ENCODE data around the gene HFE.
"Not testable (repeated sequence)": the region's sequence is repeated elsewhere in the genome, so short reads cannot be mapped to it uniquely, and the experiment has no call there.

Gene HFE, protein sequence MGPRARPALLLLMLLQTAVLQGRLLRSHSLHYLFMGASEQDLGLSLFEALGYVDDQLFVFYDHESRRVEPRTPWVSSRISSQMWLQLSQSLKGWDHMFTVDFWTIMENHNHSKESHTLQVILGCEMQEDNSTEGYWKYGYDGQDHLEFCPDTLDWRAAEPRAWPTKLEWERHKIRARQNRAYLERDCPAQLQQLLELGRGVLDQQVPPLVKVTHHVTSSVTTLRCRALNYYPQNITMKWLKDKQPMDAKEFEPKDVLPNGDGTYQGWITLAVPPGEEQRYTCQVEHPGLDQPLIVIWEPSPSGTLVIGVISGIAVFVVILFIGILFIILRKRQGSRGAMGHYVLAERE

DNA sequence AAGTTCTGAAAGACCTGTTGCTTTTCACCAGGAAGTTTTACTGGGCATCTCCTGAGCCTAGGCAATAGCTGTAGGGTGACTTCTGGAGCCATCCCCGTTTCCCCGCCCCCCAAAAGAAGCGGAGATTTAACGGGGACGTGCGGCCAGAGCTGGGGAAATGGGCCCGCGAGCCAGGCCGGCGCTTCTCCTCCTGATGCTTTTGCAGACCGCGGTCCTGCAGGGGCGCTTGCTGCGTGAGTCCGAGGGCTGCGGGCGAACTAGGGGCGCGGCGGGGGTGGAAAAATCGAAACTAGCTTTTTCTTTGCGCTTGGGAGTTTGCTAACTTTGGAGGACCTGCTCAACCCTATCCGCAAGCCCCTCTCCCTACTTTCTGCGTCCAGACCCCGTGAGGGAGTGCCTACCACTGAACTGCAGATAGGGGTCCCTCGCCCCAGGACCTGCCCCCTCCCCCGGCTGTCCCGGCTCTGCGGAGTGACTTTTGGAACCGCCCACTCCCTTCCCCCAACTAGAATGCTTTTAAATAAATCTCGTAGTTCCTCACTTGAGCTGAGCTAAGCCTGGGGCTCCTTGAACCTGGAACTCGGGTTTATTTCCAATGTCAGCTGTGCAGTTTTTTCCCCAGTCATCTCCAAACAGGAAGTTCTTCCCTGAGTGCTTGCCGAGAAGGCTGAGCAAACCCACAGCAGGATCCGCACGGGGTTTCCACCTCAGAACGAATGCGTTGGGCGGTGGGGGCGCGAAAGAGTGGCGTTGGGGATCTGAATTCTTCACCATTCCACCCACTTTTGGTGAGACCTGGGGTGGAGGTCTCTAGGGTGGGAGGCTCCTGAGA lies at the start of gene HFE:
Gene HFE, plus strand, starts transcription at position 146 of the 832 bp plus-strand sequence. Its CDS starts 12 bp downstream, at position 158.
- DNase-seq (ENCODE audit: low spot score), result peak; percentile 52

DNA sequence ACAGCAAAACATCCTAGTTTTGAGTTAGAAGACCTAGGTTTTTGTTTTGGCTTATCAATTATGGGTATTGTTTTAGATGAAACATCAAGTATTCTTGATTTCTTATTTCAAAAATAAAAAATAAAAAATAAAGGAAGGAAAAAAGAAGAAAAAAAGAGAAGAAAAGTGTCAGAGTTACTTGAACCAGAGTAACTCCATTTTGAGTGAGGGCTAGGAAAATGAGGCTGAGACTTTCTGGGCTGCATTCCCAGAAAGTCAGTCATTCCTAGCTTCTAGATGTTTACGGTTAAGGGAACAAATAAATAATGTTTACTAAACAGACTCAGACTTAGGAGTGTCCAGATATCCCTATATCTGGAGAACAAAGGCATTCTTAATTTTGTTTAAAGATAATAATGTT lies 45.3 kb upstream of the HFE start:
- no peak for DNase-seq (ENCODE audit: low spot score)

DNA sequence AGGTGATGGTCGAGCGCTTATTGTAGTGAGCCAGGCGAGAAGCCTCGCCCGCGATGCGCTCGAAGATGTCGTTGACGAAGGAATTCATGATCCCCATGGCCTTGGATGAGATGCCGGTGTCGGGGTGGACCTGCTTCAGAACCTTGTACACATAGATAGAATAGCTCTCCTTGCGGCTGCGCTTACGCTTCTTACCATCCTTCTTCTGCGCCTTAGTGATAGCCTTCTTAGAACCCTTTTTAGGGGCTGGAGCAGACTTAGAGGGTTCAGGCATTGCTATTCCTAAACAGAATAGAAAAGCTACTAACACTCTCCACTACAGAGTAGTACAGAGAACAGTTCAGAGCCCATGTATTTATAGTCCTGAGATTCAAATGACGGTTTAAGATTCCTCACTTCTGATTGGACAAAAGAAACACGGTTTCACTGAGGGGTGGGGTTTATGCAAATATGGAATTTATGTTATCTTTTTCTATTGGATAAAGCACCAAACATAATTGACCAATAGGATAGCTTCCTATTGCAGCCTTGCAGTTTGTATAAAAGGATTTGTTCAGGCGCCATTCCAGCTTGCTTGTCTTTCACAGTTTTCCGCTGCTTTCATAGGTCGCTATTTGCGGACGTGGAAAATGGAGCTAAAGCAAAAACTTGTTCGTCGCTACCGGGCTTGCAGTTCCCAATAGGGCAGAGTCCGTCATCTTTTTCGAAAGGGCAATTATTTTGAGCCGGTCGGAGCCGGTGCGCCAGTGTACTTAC lies 43.7 kb upstream of the HFE start:
- peak; percentile 100 for DNase-seq (ENCODE audit: low spot score)

DNA sequence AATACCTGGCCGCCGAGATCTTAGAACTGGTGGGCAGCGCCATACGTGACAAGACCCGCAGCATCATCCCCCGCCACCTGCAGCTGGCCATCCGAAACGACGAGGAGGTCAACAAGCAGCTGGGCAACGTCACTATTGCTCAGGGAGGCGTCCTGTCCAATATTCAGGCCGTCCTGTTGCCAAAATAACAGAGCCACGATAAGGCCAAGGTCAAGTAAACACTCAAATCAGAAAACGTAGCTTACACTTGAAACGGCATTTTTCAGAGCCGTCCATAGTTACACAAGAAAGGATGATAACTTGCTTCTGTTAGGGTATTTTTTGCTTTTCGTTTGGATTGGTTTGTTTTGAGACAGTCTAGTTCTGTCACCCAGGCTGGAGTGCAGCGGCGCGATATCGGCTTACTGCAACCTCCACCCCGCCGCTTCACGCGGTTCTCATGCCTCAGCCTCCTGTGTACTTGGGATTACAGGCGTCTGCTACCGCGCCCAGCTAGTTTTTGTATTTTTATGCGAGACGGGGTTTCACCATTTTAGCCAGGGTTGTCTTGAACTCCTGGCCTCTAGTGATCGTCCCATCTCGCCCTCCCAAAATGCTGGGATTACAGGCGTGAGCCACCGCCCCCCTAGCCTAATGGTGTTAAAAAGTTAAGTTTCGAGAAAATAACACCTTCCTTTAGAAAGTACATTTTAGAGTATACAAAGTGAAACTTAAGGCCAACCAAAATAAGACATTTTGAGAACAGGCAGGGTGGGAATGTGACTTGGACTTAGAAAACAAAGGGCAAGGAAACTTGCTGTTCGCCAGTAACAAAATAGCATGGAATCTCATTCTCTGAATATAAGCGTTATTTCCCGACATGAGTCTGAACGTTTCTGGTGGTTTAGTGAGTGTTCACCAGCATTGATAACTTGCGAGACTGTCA lies 42.8 kb upstream of the HFE start:
- DNase-seq (ENCODE audit: low spot score), result no peak

DNA sequence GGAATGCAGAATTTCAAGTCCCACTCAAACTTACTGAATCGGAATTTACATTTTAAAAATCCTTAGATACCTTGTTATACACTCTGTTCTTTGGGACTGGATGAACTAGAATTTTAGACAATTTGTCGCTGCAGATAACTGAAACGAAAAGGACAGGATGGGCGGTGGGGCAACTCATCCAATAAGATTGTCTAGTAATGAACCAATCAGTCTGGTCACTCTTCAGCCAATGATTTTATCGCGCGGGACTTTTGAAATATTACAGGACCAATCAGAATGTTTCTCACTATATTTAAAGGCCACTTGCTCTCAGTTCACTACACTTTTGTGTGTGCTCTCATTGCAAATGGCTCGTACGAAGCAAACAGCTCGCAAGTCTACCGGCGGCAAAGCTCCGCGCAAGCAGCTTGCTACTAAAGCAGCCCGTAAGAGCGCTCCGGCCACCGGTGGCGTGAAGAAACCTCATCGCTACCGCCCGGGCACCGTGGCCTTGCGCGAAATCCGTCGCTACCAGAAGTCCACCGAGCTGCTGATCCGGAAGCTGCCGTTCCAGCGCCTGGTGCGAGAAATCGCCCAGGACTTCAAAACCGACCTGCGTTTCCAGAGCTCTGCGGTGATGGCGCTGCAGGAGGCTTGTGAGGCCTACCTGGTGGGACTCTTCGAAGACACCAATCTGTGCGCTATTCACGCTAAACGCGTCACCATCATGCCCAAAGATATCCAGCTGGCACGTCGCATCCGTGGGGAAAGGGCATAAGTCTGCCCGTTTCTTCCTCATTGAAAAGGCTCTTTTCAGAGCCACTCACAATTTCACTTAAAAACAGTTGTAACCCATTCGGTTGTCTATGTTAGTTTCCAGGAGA lies 41.9 kb upstream of the HFE start:
- peak; percentile 97 for DNase-seq (ENCODE audit: low spot score)

DNA sequence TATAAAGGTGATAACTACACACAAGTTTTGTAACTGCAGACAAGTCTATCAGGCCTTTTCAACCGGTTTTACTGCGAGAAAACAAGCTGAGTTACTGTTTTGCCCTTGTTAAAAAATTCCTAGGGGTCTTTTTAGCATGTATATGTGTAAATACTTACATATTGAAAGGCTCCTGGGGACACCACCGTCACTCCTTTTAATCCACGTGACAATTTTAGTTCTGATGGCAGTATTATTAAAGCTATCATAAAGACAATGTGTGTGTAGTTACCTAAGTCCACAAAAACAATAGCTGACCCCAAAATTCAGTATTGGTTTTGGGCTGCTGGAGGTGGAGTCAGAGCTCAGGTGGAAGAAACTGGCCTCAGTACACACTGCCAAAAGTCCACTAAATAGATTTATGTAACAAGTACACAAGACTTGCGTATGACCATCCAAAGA lies 41.3 kb upstream of the HFE start:
- DNase-seq (ENCODE audit: low spot score), result no peak

DNA sequence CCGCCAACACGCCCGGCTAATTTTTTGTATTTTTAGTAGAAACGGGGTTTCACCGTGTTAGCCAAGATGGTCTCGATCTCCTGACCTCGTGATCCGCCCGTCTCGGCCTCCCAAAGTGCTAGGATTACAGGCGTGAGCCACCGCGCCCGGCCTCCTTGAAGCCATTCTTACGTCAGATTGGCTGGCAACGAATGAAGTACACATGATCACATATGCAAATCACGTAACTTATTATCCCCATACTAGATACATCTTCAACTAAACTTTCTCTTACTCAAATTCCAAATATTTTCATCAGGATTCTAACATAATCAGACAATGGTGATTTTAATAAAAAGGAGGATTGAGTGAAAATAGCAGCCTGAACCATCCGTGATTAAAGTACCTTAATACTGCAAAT lies 39.9 kb upstream of the HFE start:
- not testable (repeated sequence) for DNase-seq (ENCODE audit: low spot score)

DNA sequence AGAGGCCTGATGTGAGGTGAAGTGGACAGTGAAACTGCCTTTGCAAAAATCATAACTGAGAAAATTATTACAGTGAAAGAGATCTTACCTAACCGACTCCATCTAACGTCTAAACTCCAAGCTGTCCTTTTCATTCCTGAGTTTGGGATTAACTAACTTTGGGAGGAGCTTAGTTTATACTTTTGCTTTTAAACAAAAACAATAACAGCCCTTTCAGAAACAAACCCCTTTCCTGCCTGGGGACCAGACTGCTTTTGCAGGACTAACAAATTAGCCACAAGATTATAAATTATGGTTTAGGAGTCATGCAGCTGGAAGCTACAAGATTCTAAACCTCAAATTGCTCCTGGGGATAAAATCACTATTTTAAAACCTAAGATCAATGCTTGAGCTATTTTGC lies 38.6 kb upstream of the HFE start:
- DNase-seq (ENCODE audit: low spot score), result no peak

DNA sequence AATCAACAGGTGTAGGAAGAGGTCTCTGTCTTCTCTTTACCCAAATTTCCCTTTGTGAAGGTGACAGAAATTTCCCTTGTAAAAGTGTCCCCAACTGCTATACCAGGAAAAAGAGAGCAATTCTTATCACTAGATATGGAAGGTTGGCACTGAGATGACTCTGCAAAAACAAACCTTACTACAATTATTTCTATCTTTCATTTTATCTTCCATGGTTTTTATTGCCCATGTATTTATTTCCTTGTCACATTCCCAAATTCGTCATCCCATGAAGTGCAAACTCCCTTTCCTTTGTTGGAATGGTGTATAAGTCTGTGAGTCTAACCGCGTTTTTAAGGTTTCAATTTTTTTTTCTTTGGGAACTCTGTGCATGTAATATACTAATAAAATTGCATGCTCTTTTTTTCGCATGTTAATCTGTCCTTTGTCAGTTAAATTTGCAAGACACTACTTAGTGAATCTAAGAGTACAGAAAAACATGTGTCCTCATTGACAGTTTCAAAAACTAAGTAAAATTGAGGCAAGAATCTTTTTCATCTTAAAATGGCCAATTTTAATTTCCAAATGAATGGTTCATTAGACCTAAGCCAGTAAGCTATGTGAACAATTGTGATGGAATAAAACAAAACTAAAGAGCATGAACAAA lies 35.4 kb upstream of the HFE start:
- no peak for DNase-seq (ENCODE audit: low spot score)

DNA sequence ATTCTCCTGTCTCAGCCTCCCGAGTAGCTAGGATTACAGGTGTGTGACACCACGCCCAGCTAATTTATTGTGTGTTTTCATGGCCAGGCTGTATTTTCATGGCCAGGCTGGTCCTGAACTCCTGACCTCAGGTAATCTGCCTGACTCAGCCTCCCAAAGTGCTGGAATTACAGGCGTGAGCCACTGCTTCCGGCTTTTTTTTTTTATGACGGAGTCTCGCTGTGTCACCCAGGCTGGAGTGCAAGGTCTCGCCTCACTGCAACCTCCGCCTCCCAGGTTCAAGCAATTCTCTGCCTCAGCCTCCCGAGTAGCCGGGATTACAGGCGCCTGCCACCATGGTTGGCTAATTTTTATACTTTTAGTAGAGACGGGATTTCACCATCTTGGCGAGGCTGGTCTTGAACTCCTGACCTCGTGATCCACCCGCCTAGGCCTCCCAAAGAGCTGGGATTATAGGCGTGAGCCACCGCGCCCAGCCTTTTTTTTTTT lies 34.4 kb upstream of the HFE start:
- DNase-seq (ENCODE audit: low spot score), result not testable (repeated sequence)

DNA sequence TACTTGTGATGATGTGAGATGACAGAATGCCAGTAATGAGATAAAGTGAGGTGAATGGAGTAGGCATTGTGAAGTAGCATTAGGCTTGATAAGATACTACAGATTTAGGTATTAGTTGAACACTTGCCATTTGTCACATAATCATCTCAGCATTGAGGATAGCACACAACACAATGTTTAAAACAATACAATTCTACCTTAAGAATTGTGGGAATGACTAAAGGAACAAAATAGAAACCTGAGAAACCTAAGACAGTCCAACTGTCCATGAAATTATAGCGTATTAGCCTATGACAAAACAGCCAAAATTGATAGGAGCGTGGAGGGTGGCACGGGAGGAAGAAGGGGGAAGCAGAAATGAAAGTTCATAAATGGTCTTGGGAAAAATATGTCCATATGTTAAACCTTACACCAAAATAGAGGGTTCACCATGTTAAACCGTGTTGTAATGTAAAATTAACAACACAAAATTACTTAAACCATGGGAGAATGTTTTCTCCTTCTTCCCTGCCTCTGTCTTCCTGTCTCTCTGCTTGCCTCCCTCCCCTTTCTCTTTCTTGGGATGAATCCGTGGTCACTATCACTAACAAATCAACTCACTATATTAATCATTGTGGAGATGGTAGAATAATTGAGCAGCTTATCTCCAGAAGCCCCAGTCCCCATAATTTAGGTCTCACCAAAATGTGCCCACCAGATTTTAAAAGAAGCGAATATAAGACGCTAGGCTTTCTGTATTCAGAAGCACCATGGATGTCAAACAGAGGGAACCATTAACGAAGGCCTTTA lies 33.0 kb upstream of the HFE start:
- peak; percentile 12 for DNase-seq (ENCODE audit: low spot score)

DNA sequence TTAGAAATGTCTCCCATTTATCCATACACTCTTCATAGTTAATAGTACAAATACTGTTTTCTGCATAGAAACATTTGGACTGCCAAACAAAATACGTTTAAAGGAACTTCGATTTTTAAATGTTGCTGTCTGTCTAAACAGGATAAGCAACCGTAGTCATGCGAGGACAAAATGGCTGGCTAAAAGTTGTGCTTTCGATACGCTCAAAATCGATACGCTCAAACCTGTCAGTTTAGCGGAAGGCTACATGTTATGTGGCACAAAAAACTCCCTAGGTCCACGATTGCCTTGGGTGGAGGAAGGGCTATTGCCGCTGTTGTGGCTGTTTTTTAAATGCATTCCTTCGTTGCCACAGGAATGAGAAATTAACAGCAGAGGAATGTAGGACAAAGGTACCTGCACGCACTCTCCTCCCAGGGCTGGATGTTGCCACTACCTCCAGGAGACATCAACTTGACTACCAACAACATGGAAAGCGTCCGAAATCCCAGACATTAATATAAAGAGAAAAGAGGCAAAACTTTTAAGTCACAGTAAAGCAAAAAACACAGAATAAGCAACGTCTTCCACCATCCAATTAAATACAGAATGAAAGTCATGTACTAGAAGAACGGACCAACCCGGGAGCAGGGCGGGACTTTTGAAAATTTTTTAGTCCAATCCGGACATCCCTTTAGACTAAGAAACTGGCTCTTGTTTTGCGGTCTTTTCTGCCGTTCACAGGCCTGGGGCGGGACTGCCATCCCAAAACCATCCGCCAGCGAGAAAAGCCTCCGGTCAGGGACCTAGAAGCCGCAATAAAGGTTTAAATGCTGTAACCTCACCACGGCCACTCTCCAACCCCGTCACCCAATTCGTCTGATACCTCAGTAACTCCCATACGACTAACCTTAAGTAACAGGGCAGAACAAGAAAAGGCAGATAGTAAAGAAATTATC lies 32.2 kb upstream of the HFE start:
- peak; percentile 97 for DNase-seq (ENCODE audit: low spot score)

DNA sequence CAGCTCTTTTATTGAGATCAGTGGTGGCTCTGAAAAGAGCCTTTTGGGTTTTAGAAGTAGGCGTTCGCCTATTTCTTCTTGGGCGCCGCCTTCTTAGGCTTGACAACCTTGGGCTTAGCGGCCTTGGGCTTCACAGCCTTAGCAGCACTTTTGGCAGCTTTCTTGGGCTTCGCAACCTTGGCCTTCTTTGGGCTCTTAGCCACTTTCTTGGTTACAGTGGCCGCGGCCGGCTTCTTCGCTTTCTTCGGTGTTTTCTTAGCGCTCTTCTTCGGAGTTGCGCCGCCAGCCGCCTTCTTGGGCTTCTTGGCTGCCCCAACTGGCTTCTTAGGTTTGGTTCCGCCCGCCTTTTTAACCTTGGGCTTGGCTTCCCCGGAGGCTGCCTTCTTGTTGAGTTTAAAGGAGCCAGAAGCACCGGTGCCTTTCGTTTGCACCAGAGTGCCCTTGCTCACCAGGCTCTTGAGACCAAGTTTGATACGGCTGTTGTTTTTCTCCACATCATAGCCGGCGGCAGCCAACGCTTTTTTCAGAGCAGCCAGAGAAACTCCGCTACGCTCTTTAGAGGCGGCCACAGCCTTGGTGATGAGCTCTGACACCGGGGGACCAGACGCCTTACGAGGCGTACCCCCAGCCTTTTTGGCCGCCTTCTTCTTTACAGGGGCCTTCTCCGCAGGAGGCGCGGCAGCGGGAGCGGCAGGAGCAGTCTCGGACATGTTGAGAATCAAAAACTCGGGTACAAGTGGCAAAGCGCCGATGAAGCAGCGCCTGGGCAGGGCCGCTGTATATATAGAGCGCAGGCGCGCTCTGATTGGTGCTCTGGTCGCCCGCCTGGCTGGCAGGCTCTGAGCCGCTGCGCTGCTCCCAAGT lies 31.3 kb upstream of the HFE start:
- peak; percentile 89 for DNase-seq (ENCODE audit: low spot score)

DNA sequence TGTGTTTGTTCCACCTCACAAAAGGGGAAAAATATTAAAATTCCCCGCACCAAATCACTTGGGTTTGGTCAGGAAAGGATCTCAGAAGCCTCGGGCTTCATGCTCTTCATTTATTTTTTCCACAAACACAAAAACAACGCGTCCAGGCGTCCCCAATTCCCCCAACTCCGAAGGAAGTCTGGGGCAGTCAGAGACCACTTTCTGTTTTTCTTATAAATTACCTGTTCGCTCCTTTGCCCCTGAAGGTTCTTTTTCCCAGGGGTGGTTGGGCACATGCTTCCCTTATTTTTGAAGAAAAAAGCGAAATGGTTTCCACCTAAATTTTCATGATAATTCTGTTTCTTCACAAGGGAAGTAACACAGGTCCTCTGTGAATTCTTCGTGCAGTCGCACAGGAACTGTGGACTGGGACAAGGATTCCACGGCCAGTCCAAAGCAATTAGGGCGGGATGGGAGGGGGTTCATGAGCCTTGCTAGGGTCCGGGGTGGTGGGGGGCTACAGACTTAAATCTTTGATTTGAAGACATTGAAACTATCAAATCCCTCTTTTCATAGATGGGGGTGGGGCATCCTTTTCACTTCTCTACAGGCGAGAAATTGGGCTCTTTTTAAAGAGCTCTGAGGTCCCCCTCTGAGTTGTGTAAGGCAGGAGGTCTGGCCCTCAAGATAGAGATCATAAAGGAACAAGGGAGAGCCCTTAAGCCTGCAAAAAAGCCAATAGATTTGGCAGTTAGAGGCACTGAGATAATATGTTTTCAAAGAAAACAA lies 30.5 kb upstream of the HFE start:
- peak; percentile 49 for DNase-seq (ENCODE audit: low spot score)

DNA sequence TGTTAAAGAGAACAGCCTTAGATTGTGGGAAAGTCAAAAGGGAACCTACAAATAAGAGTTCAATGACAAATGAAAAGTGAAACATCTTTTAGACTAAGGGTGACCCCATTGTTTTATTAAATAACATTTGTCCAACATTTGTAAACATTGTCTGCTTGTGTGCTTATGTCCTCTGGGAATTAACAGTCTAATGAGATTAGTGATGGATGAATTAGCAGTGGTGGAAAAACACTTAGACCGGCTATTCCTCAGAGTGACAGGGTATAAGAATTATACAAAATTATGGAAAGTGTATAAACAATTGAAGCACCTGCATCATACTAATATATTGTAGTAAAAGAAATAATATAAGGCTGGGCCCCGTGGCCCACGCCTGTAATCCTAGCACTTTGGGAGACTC lies 29.3 kb upstream of the HFE start:
- DNase-seq (ENCODE audit: low spot score), result no peak

DNA sequence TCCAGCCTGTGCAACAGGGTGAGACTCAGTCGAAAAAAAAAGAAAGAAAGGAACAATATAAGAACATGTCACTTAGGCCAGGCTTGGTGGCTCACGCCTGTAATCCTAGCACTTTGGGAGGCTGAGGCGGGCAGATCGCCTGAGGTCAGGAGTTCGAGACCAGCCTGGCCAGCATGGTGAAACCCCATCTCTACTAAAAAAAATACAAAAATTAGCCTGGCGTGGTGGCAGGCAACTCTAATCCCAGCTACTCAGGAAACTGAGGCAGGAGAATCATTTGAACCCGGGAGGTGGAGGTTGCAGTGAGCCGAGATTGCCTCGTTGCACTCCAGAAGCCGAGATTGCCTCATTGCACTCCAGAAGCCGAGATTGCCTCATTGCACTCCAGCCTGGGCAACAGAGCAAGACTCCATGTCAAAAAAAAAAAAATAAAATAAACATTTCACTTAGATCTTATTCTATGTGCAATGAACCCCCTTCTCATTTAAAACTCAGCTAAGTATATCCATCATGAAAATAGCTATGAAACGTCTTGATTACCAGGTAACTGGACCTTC lies 28.7 kb upstream of the HFE start:
- DNase-seq (ENCODE audit: low spot score), result not testable (repeated sequence)

Data from pons (tissue), 1 donor.